Nephron (organoid): Measurements from ENCODE around the gene ING1.
"Not testable (repeated sequence)": the region's sequence is repeated elsewhere in the genome, so short reads cannot be mapped to it uniquely, and the experiment has no call there.

Experiments
- H3K27ac Mint-ChIP-seq, 3 experiments: 2 replicates each; pipeline ENCODE4 v1.8.0; 2020; ENCODE audit warnings: mixed read lengths in 3 of 3, mild to moderate bottlenecking in 2 of 3, moderate library complexity in 1 of 3
- H3K27me3 Mint-ChIP-seq: 2 replicates; pipeline ENCODE4 v1.8.0; 2021; ENCODE audit warnings: low read depth, mild to moderate bottlenecking, moderate library complexity, mixed read lengths
- H3K36me3 Mint-ChIP-seq: 2 replicates; pipeline ENCODE4 v1.8.0; 2020; ENCODE audit warnings: low read depth, mixed read lengths
- H3K4me1 Mint-ChIP-seq: 2 replicates; pipeline ENCODE4 v1.8.0; 2020; ENCODE audit warnings: mixed read lengths
- H3K4me3 Mint-ChIP-seq, 3 experiments: 2 replicates each; pipeline ENCODE4 v1.8.0; 2020; ENCODE audit warnings: mild to moderate bottlenecking in 3 of 3, mixed read lengths in 3 of 3, moderate library complexity in 2 of 3
- H3K9me3 Mint-ChIP-seq: 2 replicates; pipeline ENCODE4 v1.8.0; 2020; ENCODE audit warnings: mixed read lengths
- TF ChIP-seq, protein P1 (sequence below), 3 experiments: fragments of 200-600 bp; sonication (generic); IDR thresholded peaks; one replicate each; pipeline ENCODE4 v1.5.0; 2021; ENCODE audit warnings: antibody characterized with exemption in 3 of 3; ENCODE audit not compliant: unreplicated experiment in 3 of 3

Gene ING1

GRCh38 chr13:110713642-110713952 lies at the start of gene ING1:
Gene ING1, plus strand, starts transcription at chr13:110713700. Its CDS starts 450 bp downstream, at chr13:110714150.
- TF ChIP-seq, protein P1, sequence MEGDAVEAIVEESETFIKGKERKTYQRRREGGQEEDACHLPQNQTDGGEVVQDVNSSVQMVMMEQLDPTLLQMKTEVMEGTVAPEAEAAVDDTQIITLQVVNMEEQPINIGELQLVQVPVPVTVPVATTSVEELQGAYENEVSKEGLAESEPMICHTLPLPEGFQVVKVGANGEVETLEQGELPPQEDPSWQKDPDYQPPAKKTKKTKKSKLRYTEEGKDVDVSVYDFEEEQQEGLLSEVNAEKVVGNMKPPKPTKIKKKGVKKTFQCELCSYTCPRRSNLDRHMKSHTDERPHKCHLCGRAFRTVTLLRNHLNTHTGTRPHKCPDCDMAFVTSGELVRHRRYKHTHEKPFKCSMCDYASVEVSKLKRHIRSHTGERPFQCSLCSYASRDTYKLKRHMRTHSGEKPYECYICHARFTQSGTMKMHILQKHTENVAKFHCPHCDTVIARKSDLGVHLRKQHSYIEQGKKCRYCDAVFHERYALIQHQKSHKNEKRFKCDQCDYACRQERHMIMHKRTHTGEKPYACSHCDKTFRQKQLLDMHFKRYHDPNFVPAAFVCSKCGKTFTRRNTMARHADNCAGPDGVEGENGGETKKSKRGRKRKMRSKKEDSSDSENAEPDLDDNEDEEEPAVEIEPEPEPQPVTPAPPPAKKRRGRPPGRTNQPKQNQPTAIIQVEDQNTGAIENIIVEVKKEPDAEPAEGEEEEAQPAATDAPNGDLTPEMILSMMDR (IDR thresholded peaks at IDR 0.05; ENCODE audit: unreplicated experiment in 3 of 3): no peak
- H3K9me3 Mint-ChIP-seq: no peaks in the 10 kb centered on the region
- H3K4me1 Mint-ChIP-seq: peaks cover 18% of the 10 kb centered on the region
- H3K36me3 Mint-ChIP-seq: no peaks in the 10 kb centered on the region
- H3K27ac Mint-ChIP-seq: peak within 1 kb of the TSS; percentile 97 to 100 (median 99)
- peak within 1 kb of the TSS; percentile 98 to 99 (median 98) for H3K4me3 Mint-ChIP-seq
- H3K27me3 Mint-ChIP-seq: no peaks in the 10 kb centered on the region

GRCh38 chr13:110664041-110664440 lies 49.5 kb upstream of the ING1 start:
- TF ChIP-seq, protein P1 (IDR thresholded peaks at IDR 0.05; ENCODE audit: unreplicated experiment in 3 of 3): no peak
- H3K27me3 Mint-ChIP-seq: no peaks in the 10 kb centered on the region

GRCh38 chr13:110664673-110665072 lies 48.8 kb upstream of the ING1 start:
- no peaks in the 10 kb centered on the region for H3K4me1 Mint-ChIP-seq
- no peaks in the 10 kb centered on the region for H3K27me3 Mint-ChIP-seq
- TF ChIP-seq, protein P1 (IDR thresholded peaks at IDR 0.05; ENCODE audit: unreplicated experiment in 3 of 3): no peak
- no peak overlapping the region for H3K4me3 Mint-ChIP-seq
- peak overlapping the region in 2 of 3 experiments; percentile 37 to 77 for H3K27ac Mint-ChIP-seq
- peaks cover 96% of the 10 kb centered on the region for H3K36me3 Mint-ChIP-seq
- peaks cover 37% of the 10 kb centered on the region for H3K9me3 Mint-ChIP-seq

More at GRCh38 chr13:110664041-110664440, 49.5 kb upstream of the ING1 start:
- H3K4me3 Mint-ChIP-seq: no peak overlapping the region
- peaks cover 38% of the 10 kb centered on the region for H3K9me3 Mint-ChIP-seq
- H3K27ac Mint-ChIP-seq: no peak overlapping the region
- H3K36me3 Mint-ChIP-seq: peaks cover 96% of the 10 kb centered on the region
- no peaks in the 10 kb centered on the region for H3K4me1 Mint-ChIP-seq

DNA sequence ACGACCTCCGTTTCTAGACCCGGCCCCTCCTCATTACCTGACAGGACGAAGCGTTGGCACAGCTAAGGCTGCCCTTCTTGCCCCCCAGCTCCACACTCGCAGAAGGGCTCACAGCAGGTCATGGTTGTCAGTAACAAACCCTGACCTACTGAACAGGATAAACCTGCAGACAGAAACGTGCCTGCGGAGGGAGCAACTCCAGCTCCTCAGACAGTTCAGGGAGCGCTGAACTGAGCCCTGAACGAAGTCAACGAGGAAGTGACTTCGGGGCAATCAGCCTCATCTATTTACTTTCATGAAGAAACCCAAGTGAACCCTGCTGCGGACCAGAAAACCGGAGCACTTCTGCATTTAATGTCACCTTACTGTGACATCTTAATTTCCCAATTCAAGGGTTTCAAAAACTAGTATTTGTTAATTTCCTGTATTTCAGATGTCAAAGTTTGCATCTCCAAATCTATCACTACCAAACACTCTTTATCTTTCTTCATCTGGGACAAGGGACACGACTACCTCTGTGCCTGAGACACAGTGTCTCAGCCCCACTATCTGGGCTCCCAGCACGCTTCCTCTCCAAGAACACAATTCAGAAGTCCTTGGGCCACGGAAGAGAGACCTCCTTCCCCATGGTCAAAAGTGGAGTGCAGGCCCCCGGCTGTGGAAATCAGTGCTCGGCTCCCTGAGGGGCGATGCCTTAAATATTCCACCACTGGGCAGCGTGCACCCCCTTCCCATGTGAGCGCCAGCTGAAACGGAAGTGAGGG lies 47.8 kb upstream of the ING1 start:
- H3K4me3 Mint-ChIP-seq: no peak overlapping the region
- H3K36me3 Mint-ChIP-seq: peaks cover 97% of the 10 kb centered on the region
- H3K9me3 Mint-ChIP-seq: peaks cover 32% of the 10 kb centered on the region
- no peaks in the 10 kb centered on the region for H3K27me3 Mint-ChIP-seq
- H3K4me1 Mint-ChIP-seq: no peaks in the 10 kb centered on the region
- H3K27ac Mint-ChIP-seq: peak overlapping the region in 1 of 3 experiments; percentile 77
- TF ChIP-seq, protein P1 (IDR thresholded peaks at IDR 0.05; ENCODE audit: unreplicated experiment in 3 of 3): no peak

DNA sequence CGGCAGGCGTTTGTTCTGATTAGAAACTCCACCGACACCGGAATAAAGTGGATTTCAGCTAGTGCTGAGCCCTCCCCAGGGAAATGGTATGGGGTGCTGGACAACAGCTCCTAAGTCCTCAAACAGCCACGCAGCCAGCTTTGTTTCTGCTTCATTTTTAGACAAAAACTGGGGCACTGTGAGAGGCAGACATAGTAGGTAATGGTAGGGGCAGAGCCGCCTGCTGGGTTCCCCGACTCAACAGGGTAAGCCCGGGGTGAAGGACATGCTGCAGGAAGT lies 47.3 kb upstream of the ING1 start:
- Mint-ChIP-seq H3K4me3 (no peak overlapping the region), H3K27me3 (no peaks in the 10 kb centered on the region), H3K27ac (no peak overlapping the region), H3K36me3 (peaks cover 98% of the 10 kb centered on the region), H3K4me1 (no peaks in the 10 kb centered on the region), H3K9me3 (peaks cover 34% of the 10 kb centered on the region)
- TF ChIP-seq, protein P1 (IDR thresholded peaks at IDR 0.05; ENCODE audit: unreplicated experiment in 3 of 3): no peak

GRCh38 chr13:110669036-110669435 lies 44.5 kb upstream of the ING1 start:
- no peaks in the 10 kb centered on the region for H3K27me3 Mint-ChIP-seq
- H3K4me1 Mint-ChIP-seq: no peaks in the 10 kb centered on the region
- no peak overlapping the region for H3K4me3 Mint-ChIP-seq
- TF ChIP-seq, protein P1 (IDR thresholded peaks at IDR 0.05; ENCODE audit: unreplicated experiment in 3 of 3): no peak
- no peak overlapping the region for H3K27ac Mint-ChIP-seq
- peaks cover 97% of the 10 kb centered on the region for H3K36me3 Mint-ChIP-seq
- peaks cover 32% of the 10 kb centered on the region for H3K9me3 Mint-ChIP-seq

DNA sequence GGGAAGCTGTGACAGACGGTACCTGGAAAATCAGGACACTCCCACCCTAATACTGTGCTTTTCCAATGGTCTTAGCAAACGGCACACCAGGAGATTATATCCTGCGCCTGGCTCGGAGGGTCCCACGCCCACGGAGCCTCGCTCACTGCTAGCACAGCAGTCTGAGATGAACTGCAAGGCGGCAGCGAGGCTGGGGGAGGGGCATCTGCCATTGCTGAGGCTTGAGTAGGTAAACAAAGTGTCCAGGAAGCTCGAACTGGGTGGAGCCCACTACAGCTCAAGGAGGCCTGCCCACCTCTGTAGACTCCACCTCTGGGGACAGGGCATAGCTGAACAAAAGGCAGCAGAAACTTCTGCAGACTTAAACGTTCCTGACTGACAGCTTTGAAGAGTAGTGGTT lies 43.7 kb upstream of the ING1 start:
- not testable (repeated sequence) for H3K4me1 Mint-ChIP-seq, H3K27ac Mint-ChIP-seq, H3K27me3 Mint-ChIP-seq, H3K4me3 Mint-ChIP-seq
- peaks cover 37% of the 10 kb centered on the region for H3K9me3 Mint-ChIP-seq
- H3K36me3 Mint-ChIP-seq: peaks cover 97% of the 10 kb centered on the region
